Stimulated activated CD4-positive, alpha-beta T cell treated with anti-CD3 and anti-CD28 coated beads, TNF-alpha, amount 100 ng/mL, for 48 hours (primary cell): ENCODE results near the gene ARVCF.

ENCODE experiments used
- DNase-seq, 3 donors: peaks; one replicate each; pipeline ENCODE4 v3.0.0-alpha.2; 2020; ENCODE audit warnings: low read depth in 3 of 3

The ARVCF gene

DNA sequence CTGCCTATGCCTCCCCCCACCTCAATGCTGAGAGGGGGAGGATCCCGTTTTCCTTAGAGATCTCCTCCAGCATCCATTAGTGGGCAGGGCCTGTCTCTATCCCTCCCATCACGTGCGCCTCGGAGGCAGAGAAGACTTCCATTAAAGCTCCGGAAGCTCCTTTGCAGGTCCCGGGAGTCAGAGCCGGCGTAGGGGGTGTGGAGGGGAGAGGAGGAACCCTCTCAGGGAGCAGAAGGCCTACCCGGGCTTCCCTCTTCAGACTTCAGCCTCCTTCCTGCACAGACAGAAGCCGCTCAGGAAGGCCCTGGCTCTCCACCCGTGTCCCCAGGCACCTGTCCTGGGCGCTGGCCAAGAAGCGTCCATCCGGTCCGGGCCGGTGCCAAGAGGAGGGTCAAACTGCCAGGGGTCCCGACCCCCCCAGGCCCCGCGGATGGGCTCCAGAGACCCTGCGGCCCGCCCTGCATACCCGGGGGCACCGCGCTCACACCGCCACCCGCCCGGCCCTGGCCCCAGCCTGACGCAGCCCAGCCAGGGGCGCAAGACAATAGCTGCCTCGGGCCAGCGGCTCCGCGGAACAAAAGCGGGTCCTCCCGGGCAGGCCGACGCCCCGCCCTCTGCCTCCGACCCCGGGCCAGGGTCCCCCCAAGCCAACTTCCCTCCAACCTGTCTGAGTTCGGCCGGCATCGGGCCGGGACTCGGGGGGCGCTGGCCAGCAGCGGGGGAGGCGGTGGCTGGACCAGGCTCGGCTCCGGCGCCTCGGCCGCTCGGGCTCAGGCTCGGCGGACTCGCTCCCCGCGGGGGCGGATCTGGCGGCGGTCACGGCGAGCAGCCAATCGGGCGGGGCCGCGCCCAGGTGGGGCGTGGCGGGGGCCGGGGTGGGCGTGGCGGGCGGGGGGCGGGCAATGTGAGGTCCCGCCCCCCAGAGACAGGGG, 29.9 kb downstream of the ARVCF start:
- DNase-seq = peak; percentile 45 to 67 (median 46)

DNA sequence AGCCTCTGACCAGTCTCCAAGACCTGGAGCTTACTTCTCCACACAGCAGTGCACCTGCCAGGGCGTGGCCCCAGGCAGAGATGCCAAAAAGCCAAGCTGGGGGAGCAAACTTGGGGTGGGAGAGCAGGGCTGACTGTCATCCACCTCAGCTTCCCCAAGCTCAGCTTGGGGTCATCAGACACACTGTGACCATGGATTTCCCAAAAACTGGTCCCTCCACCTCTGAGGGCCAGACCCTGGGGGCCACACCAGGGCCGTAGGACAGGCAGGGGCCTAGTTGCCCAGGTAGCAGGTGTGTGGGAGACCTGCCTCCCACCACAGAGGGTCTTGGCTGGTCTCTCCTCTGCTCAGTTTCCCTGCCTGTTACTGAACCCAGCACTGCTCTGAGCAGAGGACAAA, 30.6 kb downstream of the ARVCF start:
- DNase-seq = no peak

- no peak for DNase-seq
Observed at GRCh38 chr22:19984851-19985811, 31.5 kb downstream of the ARVCF start.

GRCh38 chr22:19984201-19984753, 32.3 kb downstream of the ARVCF start:
- no peak for DNase-seq

- no peak for DNase-seq
Observed at GRCh38 chr22:19983741-19984140, 32.9 kb downstream of the ARVCF start.

- no peak for DNase-seq
Observed at GRCh38 chr22:19982991-19983578, 33.5 kb downstream of the ARVCF start.

- DNase-seq = no peak
Observed at GRCh38 chr22:19981961-19982920, 34.4 kb downstream of the ARVCF start.

GRCh38 chr22:19981171-19981960, 35.3 kb downstream of the ARVCF start:
- no peak for DNase-seq

- no peak for DNase-seq
Observed at GRCh38 chr22:19980766-19981165, 35.9 kb downstream of the ARVCF start.

DNA sequence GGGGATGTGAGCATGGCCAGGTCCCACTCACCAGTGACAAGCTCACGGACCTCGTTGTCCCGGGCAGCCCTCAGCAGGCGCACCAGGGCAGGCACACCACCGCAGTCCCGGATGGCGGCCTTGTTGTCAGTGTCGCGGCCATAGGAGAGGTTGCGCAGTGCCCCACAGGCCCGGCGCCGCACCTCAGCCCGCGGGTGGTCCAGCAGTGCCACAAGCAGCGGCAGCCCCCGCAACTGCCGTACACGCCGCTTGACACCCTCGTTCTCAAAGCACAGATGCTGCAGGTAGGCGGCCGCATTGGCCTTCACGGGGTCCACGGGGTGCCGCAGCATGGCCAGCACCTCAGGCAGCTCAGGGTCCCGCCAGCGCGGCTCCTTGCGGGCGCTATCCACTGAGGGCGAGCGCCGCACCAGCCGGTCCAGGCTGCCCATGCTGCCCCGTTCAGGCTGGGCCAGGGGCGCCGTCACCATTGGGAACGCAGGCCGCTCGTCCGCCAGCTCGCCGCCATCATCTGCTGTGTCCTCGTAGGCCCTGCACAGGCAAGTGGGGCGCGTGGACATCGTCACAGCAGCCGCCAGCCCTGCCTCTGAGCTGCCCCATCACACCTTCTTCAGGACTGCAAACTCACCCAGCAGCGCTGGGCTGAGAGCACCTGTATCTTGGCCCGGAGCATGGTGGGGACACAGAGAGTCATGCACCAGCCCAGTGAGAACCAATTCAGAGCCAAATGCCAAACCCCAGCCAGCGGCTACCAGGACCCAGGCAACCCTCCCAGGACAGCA, 36.7 kb downstream of the ARVCF start:
- DNase-seq = no peak

- DNase-seq = no peak
Observed at GRCh38 chr22:19978748-19979147, 37.9 kb downstream of the ARVCF start.

DNA sequence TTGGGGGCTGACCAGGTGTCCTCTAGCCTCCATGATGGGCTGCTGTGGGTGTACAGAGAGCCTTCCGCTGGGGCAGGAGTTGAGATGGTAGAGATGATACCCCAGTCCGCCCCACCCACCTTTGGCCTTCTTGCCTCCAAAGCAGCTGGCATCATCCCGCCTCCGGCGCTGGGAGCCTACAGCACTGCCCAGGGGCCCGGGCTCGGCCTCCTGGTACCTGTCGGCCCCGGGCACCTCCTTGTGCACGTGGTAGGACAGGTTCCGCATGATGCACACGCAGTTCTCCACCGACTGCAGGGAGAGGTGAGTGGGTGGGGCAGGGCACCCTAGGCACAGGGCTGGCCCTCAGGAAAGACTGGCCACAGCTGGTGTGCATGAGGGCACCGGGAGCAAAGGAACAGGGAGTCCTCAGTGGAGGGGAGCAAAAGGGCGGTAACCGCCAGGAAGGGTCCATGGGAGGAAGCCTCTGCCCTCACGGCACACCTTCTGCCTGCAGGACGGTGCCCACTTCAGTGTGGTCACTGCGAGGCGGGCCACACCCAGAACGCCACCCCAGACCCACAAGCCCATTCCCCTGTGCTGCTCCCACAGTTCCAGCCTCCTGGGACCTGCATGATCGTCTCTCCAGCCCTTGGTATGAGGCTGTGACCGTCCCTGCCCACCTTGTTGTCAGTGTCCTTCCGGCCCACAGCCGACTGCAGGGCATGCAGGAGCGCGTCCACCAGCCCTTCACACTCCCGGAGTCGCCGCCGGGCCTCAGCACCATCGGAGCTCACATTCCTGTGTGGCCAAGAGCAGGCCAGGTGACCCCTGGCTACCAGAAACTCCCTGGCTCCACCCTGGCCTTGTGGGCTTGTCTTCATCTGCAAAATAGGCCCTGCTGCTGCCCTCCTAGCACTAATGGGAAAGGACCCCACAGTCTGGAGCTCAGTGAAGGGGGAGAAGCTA, 39.1 kb downstream of the ARVCF start:
- no peak for DNase-seq

- DNase-seq = no peak
Observed at GRCh38 chr22:19976671-19977070, 40.0 kb downstream of the ARVCF start.

DNA sequence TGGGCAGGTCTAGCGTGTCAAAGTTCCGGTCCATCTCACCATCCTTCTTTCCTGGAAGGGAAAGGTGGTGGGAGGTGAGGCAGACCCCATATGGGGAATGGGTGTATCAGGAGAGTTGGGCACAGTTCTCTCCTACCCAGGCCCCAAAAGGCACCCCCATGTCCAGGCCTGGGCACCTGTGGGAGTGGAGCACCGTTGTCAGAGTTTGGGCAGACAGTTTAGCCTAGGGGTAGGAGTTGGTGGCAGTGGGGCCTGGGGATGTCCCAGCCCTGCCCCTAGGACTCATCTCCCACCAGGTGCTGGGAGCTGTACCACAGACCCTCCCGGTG, 41.0 kb downstream of the ARVCF start:
- no peak for DNase-seq

GRCh38 chr22:19974935-19975706, 41.5 kb downstream of the ARVCF start:
- DNase-seq = no peak

GRCh38 chr22:19974268-19974861, 42.3 kb downstream of the ARVCF start:
- DNase-seq = no peak
